Common myeloid progenitor, CD34-positive (primary cell): ENCODE data around the gene METTL13.
A peak's percentile ranks its signal among the peaks of the same experiment; 100 is the strongest.

Source experiments
- CTCF ChIA-PET: fragments of 350-600 bp; sonication (Branson Sonifier 250); formaldehyde crosslinking; loops from one replicate; lab custom pipeline; 2021; ENCODE audit warnings: antibody characterized with exemption; lab: Charles Lee
- POLR2A ChIA-PET: fragments of 350-600 bp; sonication (Branson Sonifier 250); formaldehyde crosslinking; loops from one replicate; lab custom pipeline; 2021; ENCODE audit warnings: antibody characterized with exemption; lab: Charles Lee
- DNase-seq, 3 donors: peaks; one replicate each; pipeline versions ENCODE4 v3.0.0 to v3.0.0-alpha.2; 2013
- H3K27ac ChIP-seq, 2 experiments: 1 replicate in 1 of 2; 2 replicates in 1 of 2; pipeline ENCODE4 v1.7.0; 2013; ENCODE audit warnings: inconsistent platforms in 2 of 2, low read length in 2 of 2, mild to moderate bottlenecking in 2 of 2, low read depth in 1 of 2, moderate library complexity in 1 of 2; ENCODE audit not compliant: severe bottlenecking in 2 of 2, insufficient read depth in 1 of 2, poor library complexity in 1 of 2
- H3K27me3 ChIP-seq, 5 experiments: replicated peaks in 2 of 5; 1 replicate in 3 of 5; 2 replicates in 2 of 5; pipeline versions ENCODE4 v1.6.1 to v1.7.0; 2013; ENCODE audit warnings: low read length in 4 of 5, mild to moderate bottlenecking in 2 of 5, moderate library complexity in 2 of 5, inconsistent platforms in 1 of 5; ENCODE audit not compliant: insufficient read depth in 5 of 5, control insufficient read depth in 4 of 5
- H3K36me3 ChIP-seq, 4 experiments: 1 replicate in 2 of 4; 2 replicates in 2 of 4; pipeline versions ENCODE4 v1.6.1 to v1.7.0; 2013; ENCODE audit warnings: low read length in 3 of 4, control low read depth in 1 of 4, mild to moderate bottlenecking in 1 of 4; ENCODE audit not compliant: control insufficient read depth in 4 of 4, insufficient read depth in 4 of 4
- H3K4me1 ChIP-seq, 4 experiments: 1 replicate in 3 of 4; 2 replicates in 1 of 4; pipeline versions ENCODE4 v1.6.1 to v1.7.1; 2013; ENCODE audit warnings: low read length in 3 of 4, mild to moderate bottlenecking in 3 of 4, control low read depth in 1 of 4, inconsistent platforms in 1 of 4, moderate library complexity in 1 of 4; ENCODE audit not compliant: control insufficient read depth in 4 of 4, insufficient read depth in 4 of 4; ENCODE audit errors: control extremely low read depth in 1 of 4
- H3K4me3 ChIP-seq, 7 experiments: 1 replicate in 4 of 7; 2 replicates in 3 of 7; pipeline versions ENCODE4 v1.5.1 to v1.7.0; 2013; ENCODE audit warnings: mild to moderate bottlenecking in 7 of 7, low read length in 6 of 7, moderate library complexity in 6 of 7, inconsistent platforms in 2 of 7, low read depth in 2 of 7, control low read depth in 1 of 7; ENCODE audit not compliant: insufficient read depth in 4 of 7, control insufficient read depth in 1 of 7; ENCODE audit errors: extremely low read depth in 1 of 7
- H3K9me3 ChIP-seq, 5 experiments: 1 replicate in 4 of 5; 2 replicates in 1 of 5; pipeline versions ENCODE4 v1.6.1 to v1.7.1; 2013; ENCODE audit warnings: low read length in 4 of 5, mild to moderate bottlenecking in 2 of 5, inconsistent platforms in 1 of 5, low read depth in 1 of 5, moderate library complexity in 1 of 5; ENCODE audit not compliant: control insufficient read depth in 4 of 5, insufficient read depth in 2 of 5; ENCODE audit errors: control extremely low read depth in 1 of 5
- WGBS: methylation state at CpG from one replicate; pipeline ENCODE4 v1.1.5; 2013; ENCODE audit not compliant: insufficient coverage; 5-methylcytosine and 5-hydroxymethylcytosine counted together

METTL13 gene

DNA sequence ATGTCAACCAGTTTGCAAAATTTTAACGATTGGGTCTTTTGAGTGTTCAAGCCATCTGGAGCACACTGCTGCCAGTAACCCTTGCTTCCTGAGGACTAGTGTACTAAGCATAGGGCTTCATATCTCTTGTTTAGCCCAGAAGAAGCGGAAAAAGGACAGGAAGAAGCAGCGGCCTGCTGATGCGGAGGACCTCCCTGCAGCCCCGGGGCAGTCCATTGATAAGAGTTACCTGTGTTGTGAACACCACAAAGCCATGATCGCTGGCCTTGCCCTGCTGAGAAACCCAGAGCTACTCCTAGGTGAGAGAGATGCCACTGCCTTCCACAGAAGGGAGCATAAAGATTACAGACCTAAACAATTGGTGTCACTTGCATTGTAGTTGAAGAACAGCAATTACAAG, 8.9 kb downstream of the METTL13 start:
- POLR2A ChIA-PET: no interaction called here
- WGBS: 99% methylated on average over 6 of the region's 6 CpGs
- CTCF ChIA-PET: interaction anchor here (15.4 to 23.5 kb wide), 2 partner anchors 11 to 191 kb away, joined by 115 to 568 read pairs; no protein-coding TSS in a partner anchor
- H3K27me3 ChIP-seq: no peaks in the 10 kb centered on the region
- no peak overlapping the region for H3K4me3 ChIP-seq
- H3K27ac ChIP-seq: no peak overlapping the region
- no peaks in the 10 kb centered on the region for H3K9me3 ChIP-seq
- peaks cover 61 to 98% (median 85%) of the 10 kb centered on the region in 4 experiments for H3K36me3 ChIP-seq
- peaks cover 0 to 3% (median 0%) of the 10 kb centered on the region in 4 experiments for H3K4me1 ChIP-seq
- no peak for DNase-seq

DNA sequence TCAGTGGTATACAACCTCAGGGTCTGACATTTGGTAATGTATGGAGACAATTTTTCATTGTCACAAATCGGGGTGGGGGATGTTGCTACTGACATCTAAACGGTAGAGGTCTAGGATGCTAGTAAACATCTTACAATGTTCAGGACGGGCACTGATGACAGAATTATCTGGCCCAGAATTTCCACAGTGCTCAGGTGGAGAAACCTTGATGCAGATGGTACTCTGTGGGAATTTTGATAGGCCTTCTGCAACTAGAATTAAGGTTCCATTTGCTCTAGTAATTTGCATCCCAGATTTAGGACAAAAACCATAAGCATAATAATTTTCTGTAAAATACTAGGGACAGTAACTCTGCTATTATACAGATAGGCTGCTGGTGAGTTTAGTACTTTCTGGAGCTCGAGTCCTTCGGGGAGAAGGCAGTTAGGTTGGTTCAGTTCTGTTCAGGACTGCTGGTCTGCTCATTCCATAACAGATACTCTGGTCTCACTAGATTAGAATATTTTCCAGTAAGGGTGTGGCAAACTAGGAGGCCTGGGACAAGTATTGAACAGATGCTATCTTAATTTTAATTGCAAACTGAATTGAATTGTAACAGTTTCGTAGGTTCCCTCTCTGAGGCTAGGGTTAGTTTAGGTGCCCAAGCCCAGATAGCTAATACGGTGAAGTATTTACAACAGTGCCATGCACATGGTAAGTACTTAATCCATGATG, 11.4 kb downstream of the METTL13 start:
- Histone ChIP-seq H3K9me3 (no peaks in the 10 kb centered on the region), H3K27me3 (no peaks in the 10 kb centered on the region), H3K27ac (no peak overlapping the region), H3K4me1 (no peaks in the 10 kb centered on the region), H3K4me3 (no peak overlapping the region), H3K36me3 (peaks cover 58 to 98% (median 86%) of the 10 kb centered on the region in 4 experiments)
- 100% methylated on average over 4 of the region's 7 CpGs for WGBS
- DNase-seq: no peak
- CTCF ChIA-PET: interaction anchor here (1.1 to 23.5 kb wide), 3 partner anchors 9 to 189 kb away, joined by 3 to 568 read pairs (median 115); no protein-coding TSS in a partner anchor
- POLR2A ChIA-PET: no interaction called here

DNA sequence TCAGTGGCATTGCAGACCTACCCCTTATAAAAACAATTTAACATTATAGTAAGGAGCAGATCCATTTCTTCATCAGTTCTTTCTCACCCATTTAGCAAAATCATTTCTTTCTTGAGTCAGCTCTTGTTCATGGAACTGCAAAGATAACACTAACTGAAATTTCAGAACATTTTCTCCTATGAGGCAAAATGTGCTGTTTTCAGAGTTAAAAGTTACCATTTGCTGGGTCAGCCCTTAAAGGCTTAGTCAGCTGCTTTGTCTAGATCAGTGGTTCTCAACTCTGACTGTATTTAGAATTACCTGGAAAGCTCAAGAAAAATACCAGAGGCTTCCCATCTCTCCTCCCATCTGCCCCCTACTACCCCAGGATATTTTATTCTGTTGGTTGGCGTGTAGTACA, 12.2 kb downstream of the METTL13 start:
- no peak overlapping the region for H3K4me3 ChIP-seq
- DNase-seq: no peak
- H3K27ac ChIP-seq: peak overlapping the region in 1 of 2 experiments; percentile 15
- ChIA-PET CTCF (interaction anchor here (1.1 to 23.5 kb wide), 3 partner anchors 8 to 188 kb away, joined by 3 to 568 read pairs (median 115); no protein-coding TSS in a partner anchor), POLR2A (no interaction called here)
- H3K4me1 ChIP-seq: no peaks in the 10 kb centered on the region
- peaks cover 53 to 97% (median 84%) of the 10 kb centered on the region in 4 experiments for H3K36me3 ChIP-seq
- no peaks in the 10 kb centered on the region for H3K9me3 ChIP-seq
- WGBS: 100% methylated on average over 1 of the region's 1 CpG
- no peaks in the 10 kb centered on the region for H3K27me3 ChIP-seq

DNA sequence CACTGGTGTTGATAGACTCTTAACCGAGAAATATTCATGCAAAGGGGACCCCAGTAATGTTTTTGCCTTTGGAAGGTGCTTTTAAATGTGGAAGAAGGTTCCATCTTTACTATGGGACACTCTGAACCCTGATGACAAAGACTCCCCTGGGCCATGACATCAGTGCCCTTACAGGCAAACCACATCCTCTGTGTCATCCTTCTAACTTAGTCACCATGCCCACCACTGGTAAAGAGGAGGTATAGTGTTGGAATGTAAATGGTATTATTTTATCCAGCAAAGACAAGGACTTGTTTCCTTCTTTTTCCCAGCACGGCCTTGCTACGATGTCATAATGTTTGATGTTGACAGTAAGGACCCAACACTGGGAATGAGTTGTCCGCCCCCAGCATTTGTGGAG, 12.6 kb downstream of the METTL13 start:
- peaks cover 52 to 94% (median 80%) of the 10 kb centered on the region in 4 experiments for H3K36me3 ChIP-seq
- H3K4me3 ChIP-seq: no peak overlapping the region
- H3K9me3 ChIP-seq: no peaks in the 10 kb centered on the region
- WGBS: 100% methylated on average over 3 of the region's 4 CpGs
- CTCF ChIA-PET: interaction anchor here (0.7 to 23.5 kb wide), 4 partner anchors 8 to 188 kb away, joined by 3 to 568 read pairs (median 59); no protein-coding TSS in a partner anchor
- no peaks in the 10 kb centered on the region for H3K4me1 ChIP-seq
- DNase-seq: peak in 2 of 3 donors; percentile 61 to 65
- POLR2A ChIA-PET: interaction anchor here (0.7 kb wide), 1 partner anchor 146 kb away, joined by 3 read pairs; no protein-coding TSS in a partner anchor
- H3K27me3 ChIP-seq: no peaks in the 10 kb centered on the region
- no peak overlapping the region for H3K27ac ChIP-seq

DNA sequence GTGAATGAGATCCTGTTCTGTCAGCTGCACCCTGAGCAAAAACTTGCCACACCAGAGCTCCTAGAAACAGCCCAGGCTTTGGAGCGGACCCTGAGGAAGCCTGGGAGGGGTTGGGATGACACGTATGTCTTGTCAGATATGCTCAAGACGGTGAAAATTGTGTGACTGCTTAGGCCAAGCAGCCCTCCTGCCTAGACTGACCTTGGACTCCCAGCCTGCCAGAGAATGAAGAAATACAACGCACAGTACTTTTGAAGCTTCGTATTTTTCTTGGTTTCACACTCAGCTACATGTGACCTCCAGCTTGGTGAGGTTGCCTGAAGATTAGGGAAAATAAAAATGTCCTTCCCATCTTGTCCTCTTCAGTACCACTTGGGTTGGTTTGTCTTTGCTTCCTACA, 15.1 kb downstream of the METTL13 start:
- Histone ChIP-seq H3K27ac (no peak overlapping the region), H3K4me3 (no peak overlapping the region), H3K36me3 (peaks cover 39 to 69% (median 57%) of the 10 kb centered on the region in 4 experiments), H3K4me1 (peaks cover 0 to 10% (median 2%) of the 10 kb centered on the region in 4 experiments), H3K9me3 (no peaks in the 10 kb centered on the region), H3K27me3 (no peaks in the 10 kb centered on the region)
- CTCF ChIA-PET: interaction anchor here (1.2 to 23.5 kb wide), 2 partner anchors 9 to 185 kb away, joined by 3 to 568 read pairs; no protein-coding TSS in a partner anchor
- WGBS: 98% methylated on average over 5 of the region's 5 CpGs
- DNase-seq: no peak
- POLR2A ChIA-PET: no interaction called here

DNA sequence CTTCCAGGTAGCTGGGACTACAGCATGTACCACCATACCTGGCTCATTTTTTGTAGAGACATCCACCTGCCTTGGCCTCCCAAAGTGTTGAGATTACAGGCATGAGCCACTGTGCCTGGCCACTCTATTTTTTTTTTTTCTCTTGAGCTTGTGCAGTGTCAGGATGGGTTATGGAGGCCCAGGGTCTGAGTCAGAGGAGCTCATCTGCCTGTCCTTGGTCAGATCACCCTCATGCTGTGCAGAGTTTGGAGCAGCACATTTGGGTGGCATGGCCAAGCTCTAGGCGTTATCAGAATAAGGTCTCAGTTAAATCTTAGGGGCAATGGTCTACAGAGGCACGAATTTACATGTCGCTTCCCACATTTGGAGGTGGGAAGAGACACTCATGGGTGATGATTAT, 16.9 kb downstream of the METTL13 start:
- no peak overlapping the region for H3K4me3 ChIP-seq
- 80% methylated on average over 2 of the region's 3 CpGs for WGBS
- no peaks in the 10 kb centered on the region for H3K27me3 ChIP-seq
- CTCF ChIA-PET: interaction anchor here (0.8 to 23.5 kb wide), 5 partner anchors 11 to 204 kb away, joined by 3 to 568 read pairs (median 3); partner anchors contain the start of gene METTL13
- peaks cover 0 to 27% (median 10%) of the 10 kb centered on the region in 4 experiments for H3K4me1 ChIP-seq
- POLR2A ChIA-PET: no interaction called here
- H3K27ac ChIP-seq: no peak overlapping the region
- DNase-seq: no peak
- no peaks in the 10 kb centered on the region for H3K9me3 ChIP-seq
- H3K36me3 ChIP-seq: peaks cover 24 to 52% (median 42%) of the 10 kb centered on the region in 4 experiments
